ENCODE results near the gene C9orf153. TPM values are rescaled to one million over a fixed set of nuclear protein-coding genes. Genes with fewer than 3 reads are reported as not detected.
A peak's percentile ranks its signal among the peaks of the same experiment; 100 is the strongest.

C9orf153 gene
- total and polyA plus RNA-seq, 2 of the 13 experiments (the other 11 are each of a cell fraction or from before 2014, with no cell fraction given), result 0.17 to 0.44 TPM

GRCh38 chr9:86281593-86282076 lies 22.2 kb upstream of the C9orf153 start (continued):
- TF ChIP-seq KDM2A (CRISPR knock-in tag; IDR thresholded peaks at IDR 0.05; ENCODE audit: borderline replicate concordance, low read depth) (no peak), ZNF749 (CRISPR knock-in tag; IDR thresholded peaks at IDR 0.05; ENCODE audit: borderline replicate concordance) (no peak), TARDBP (CRISPR knock-in tag; IDR thresholded peaks at IDR 0.05) (peak; percentile 56; the same call in 1 of the 2 replicates)

- ATAC-seq (no peak), DNase-seq (ENCODE audit: low spot score) (no peak), FAIRE-seq (no peak)
- H3K4me1 ChIP-seq (ENCODE audit: insufficient read depth, low read length), result peaks cover 36% of the 10 kb centered on the region
- TF ChIP-seq ZNF501 (CRISPR knock-in tag; IDR thresholded peaks at IDR 0.05), result no peak
- TF ChIP-seq BORCS8-MEF2B (CRISPR knock-in tag; IDR thresholded peaks at IDR 0.05), result no peak
- TF ChIP-seq NFKBIZ (CRISPR knock-in tag; IDR thresholded peaks at IDR 0.05), result no peak
- no peak for TF ChIP-seq ZBTB7B (CRISPR knock-in tag; IDR thresholded peaks at IDR 0.05)
- H3K36me3 ChIP-seq (replicated peaks in 1 of 2; ENCODE audit: control insufficient read depth in 1 of 2, insufficient read depth in 2 of 2, low read length in 2 of 2), result peaks cover 2 to 7% of the 10 kb centered on the region in 2 experiments; a peak in 1 of 5 replicates
- no peak overlapping the region for H3K27ac ChIP-seq (ENCODE audit: extremely low read length, insufficient read depth, low read length)
- H3K4me3 ChIP-seq (replicated peaks in 1 of 3; ENCODE audit: insufficient read depth in 1 of 3, low read depth in 2 of 3, low read length in 3 of 3), result peak overlapping the region in 2 of 3 experiments; percentile 69 to 86; a peak in 1 of 6 replicates
- peaks cover 57% of the 10 kb centered on the region for H3K79me2 ChIP-seq (ENCODE audit: insufficient read depth, low read length)
- intact Hi-C loops (cut with micrococcal nuclease; ENCODE audit: unreplicated experiment) (loop anchor here (5.0 to 10.0 kb wide), 2 partner anchors 124 to 188 kb away; no protein-coding TSS in a partner anchor), in situ Hi-C loops (cut with HindIII; ENCODE audit: extremely low pct_ligation_motif_present, low pct_unique_long_range_greater_than_20kb) (loop anchor here (10.0 kb wide), 1 partner anchor 336 kb away; the partner anchor contains the start of gene NAA35)
- H3K9me3 ChIP-seq (ENCODE audit: low read length), result no peaks in the 10 kb centered on the region
- CTCF ChIA-PET (ENCODE audit: low intra/inter-chr PET ratio, low total read pairs), result no interaction called here
- POLR2A ChIA-PET, result no interaction called here
- H3K9ac ChIP-seq (ENCODE audit: insufficient read depth, low read depth, low read length), result no peak overlapping the region
- peak overlapping the region; percentile 79 for H3K4me2 ChIP-seq (ENCODE audit: low read depth, low read length)
- WGBS (ENCODE audit: low lambda C conversion rate), result 98% methylated on average over 7 of the region's 7 CpGs
- peaks cover 24% of the 10 kb centered on the region for H4K20me1 ChIP-seq (ENCODE audit: insufficient read depth, low read length)
- H3K27me3 ChIP-seq (ENCODE audit: control insufficient read depth in 1 of 2, insufficient read depth in 2 of 2, low read length in 2 of 2), result no peaks in the 10 kb centered on the region
- no peak overlapping the region for H2AFZ ChIP-seq (ENCODE audit: low read length)
- BruUV-seq (replicated peaks), result no TSS peak
These were observed 21.1 kb upstream of the C9orf153 start for GRCh38 chr9:86280580-86280979.

GRCh38 chr9:86279839-86280238 lies 20.4 kb upstream of the C9orf153 start:
- no TSS peak for BruUV-seq (replicated peaks)
- H3K4me3 ChIP-seq (replicated peaks in 1 of 3; ENCODE audit: insufficient read depth in 1 of 3, low read depth in 2 of 3, low read length in 3 of 3), result no peak overlapping the region
- peaks cover 60% of the 10 kb centered on the region for H3K79me2 ChIP-seq (ENCODE audit: insufficient read depth, low read length)
- no peak overlapping the region for H2AFZ ChIP-seq (ENCODE audit: low read length)
- peaks cover 36% of the 10 kb centered on the region for H3K4me1 ChIP-seq (ENCODE audit: insufficient read depth, low read length)
- intact Hi-C loops (cut with micrococcal nuclease; ENCODE audit: unreplicated experiment) (loop anchor here (5.0 to 10.0 kb wide), 3 partner anchors 78 to 188 kb away; no protein-coding TSS in a partner anchor), in situ Hi-C loops (cut with HindIII; ENCODE audit: extremely low pct_ligation_motif_present, low pct_unique_long_range_greater_than_20kb) (loop anchor here (10.0 kb wide), 1 partner anchor 335 kb away; the partner anchor contains the start of gene NAA35)
- FAIRE-seq (no peak), ATAC-seq (no peak), DNase-seq (ENCODE audit: low spot score) (no peak)
- H3K9ac ChIP-seq (ENCODE audit: insufficient read depth, low read depth, low read length), result no peak overlapping the region
- H4K20me1 ChIP-seq (ENCODE audit: insufficient read depth, low read length), result peaks cover 29% of the 10 kb centered on the region
- no peaks in the 10 kb centered on the region for H3K9me3 ChIP-seq (ENCODE audit: low read length)
- CTCF ChIA-PET (ENCODE audit: low intra/inter-chr PET ratio, low total read pairs), result no interaction called here
- WGBS (ENCODE audit: low lambda C conversion rate), result 100% methylated on average over 3 of the region's 3 CpGs
- H3K36me3 ChIP-seq (replicated peaks in 1 of 2; ENCODE audit: control insufficient read depth in 1 of 2, insufficient read depth in 2 of 2, low read length in 2 of 2), result peaks cover 2 to 7% of the 10 kb centered on the region in 2 experiments; a peak in 1 of 5 replicates
- TF ChIP-seq MAFF (IDR thresholded peaks at IDR 0.05; ENCODE audit: low read depth, low read length) (peak; percentile 68), MAFK (conservative IDR thresholded peaks at IDR 0.05 in 1 of 2, IDR thresholded peaks at IDR 0.05 in 1 of 2; ENCODE audit: low read length in 2 of 2) (peak; percentile 64 to 80), CBFB (CRISPR knock-in tag; IDR thresholded peaks at IDR 0.05) (no peak)
- no peaks in the 10 kb centered on the region for H3K27me3 ChIP-seq (ENCODE audit: control insufficient read depth in 1 of 2, insufficient read depth in 2 of 2, low read length in 2 of 2)
- peak overlapping the region; percentile 50 for H3K4me2 ChIP-seq (ENCODE audit: low read depth, low read length)
- POLR2A ChIA-PET, result no interaction called here
- no peak overlapping the region for H3K27ac ChIP-seq (ENCODE audit: extremely low read length, insufficient read depth, low read length)
